ENCODE measurements around the gene CTNNBL1. TPM values are rescaled to one million over a fixed set of nuclear protein-coding genes. Genes with fewer than 3 reads are reported as not detected.

The CTNNBL1 gene
- total RNA-seq, 1 donor from 2014 or later = 31.3 TPM

DNA sequence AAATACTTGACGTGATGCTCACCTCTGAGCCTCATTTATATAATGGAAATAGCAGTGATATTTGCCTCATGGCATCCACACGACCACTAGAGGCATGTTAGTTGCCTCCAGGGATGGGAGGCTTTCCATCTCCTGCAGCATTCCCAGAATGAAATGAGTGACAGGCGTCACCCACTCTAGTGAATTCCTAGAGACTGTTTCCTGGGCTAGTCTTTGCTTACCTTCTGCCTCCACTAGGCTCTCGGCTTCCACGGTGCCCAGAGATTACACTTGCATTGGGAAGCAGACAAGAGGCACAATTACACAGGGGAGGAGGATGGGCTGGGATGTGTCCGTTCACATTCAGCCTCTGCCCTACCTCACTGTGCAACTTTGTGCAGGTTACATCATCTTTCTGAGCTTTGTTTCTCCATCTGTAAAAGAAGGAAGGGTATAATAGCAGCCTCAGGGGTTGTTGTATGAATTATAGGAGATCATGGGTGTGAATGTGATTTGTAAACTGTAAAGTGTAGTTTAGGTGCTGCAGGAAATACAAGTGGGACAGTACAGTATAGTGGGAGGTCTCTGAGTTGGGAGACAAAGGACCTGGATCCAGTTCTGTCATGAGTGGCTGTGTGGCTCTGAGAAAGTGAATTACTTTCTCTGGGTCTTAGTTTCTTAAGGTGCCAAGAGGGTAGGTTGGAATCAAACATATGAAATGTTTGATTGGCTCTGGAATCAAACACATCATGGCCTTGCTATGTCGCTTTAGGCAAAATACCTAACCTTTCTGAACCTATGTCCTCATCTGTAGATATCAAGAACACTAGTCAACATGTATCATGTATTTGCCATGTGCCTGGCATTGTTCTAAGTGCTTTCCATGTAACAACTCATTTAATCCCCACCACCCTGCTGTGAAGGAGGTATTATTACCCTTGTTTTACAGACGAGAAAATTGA is 205.5 kb downstream of the CTNNBL1 start:
- Histone ChIP-seq H3K27me3 (ENCODE audit: control insufficient read depth in 3 of 3, insufficient read depth in 3 of 3, low read length in 3 of 3) (peaks cover 33 to 39% (median 33%) of the 10 kb centered on the region in 3 donors), H3K27ac (ENCODE audit: low read depth, low read length) (no peak overlapping the region), H3K4me1 (ENCODE audit: control insufficient read depth in 3 of 3, insufficient read depth in 3 of 3, low read length in 3 of 3) (peaks cover 0 to 23% (median 0%) of the 10 kb centered on the region in 3 donors)

DNA sequence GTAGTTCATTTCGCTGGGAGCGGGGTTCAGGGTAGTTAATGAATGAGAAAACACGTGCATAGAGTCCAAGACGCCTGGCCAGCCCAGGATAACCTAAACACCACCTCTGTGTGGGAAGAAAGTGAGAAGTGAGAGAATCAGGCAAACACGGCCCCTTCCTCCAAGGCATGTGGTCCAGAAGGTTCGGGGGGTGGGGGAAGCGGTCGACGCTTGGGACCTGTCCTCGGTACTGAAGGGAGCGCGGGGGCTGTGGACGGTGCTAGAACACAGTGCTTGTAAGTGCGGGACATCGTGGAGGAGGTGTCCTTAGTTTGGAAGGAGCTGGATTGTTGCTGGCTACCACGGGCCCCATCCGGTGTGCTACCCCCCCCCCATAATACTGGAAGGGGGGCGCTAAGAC is 207.4 kb downstream of the CTNNBL1 start:
- peaks cover 0 to 23% (median 0%) of the 10 kb centered on the region in 3 donors for H3K4me1 ChIP-seq (ENCODE audit: control insufficient read depth in 3 of 3, insufficient read depth in 3 of 3, low read length in 3 of 3)
- H3K27ac ChIP-seq (ENCODE audit: low read depth, low read length) = no peak overlapping the region
- H3K9ac ChIP-seq (ENCODE audit: low read depth in 1 of 3, low read length in 3 of 3) = no peak overlapping the region
- H3K4me3 ChIP-seq (ENCODE audit: low read length in 3 of 3) = no peak overlapping the region
- H3K27me3 ChIP-seq (ENCODE audit: control insufficient read depth in 3 of 3, insufficient read depth in 3 of 3, low read length in 3 of 3) = peaks cover 45 to 50% (median 46%) of the 10 kb centered on the region in 3 donors
- H3K36me3 ChIP-seq (ENCODE audit: control insufficient read depth in 3 of 3, insufficient read depth in 3 of 3, low read length in 3 of 3) = no peaks in the 10 kb centered on the region
- H3K9me3 ChIP-seq (ENCODE audit: control insufficient read depth in 3 of 3, low read length in 3 of 3) = no peaks in the 10 kb centered on the region

More for the DNA sequence above, 205.5 kb downstream of the CTNNBL1 start:
- H3K9ac ChIP-seq (ENCODE audit: low read depth in 1 of 3, low read length in 3 of 3) = no peak overlapping the region
- no peaks in the 10 kb centered on the region for H3K9me3 ChIP-seq (ENCODE audit: control insufficient read depth in 3 of 3, low read length in 3 of 3)
- H3K36me3 ChIP-seq (ENCODE audit: control insufficient read depth in 3 of 3, insufficient read depth in 3 of 3, low read length in 3 of 3) = no peaks in the 10 kb centered on the region
- H3K4me3 ChIP-seq (ENCODE audit: low read length in 3 of 3) = no peak overlapping the region

DNA sequence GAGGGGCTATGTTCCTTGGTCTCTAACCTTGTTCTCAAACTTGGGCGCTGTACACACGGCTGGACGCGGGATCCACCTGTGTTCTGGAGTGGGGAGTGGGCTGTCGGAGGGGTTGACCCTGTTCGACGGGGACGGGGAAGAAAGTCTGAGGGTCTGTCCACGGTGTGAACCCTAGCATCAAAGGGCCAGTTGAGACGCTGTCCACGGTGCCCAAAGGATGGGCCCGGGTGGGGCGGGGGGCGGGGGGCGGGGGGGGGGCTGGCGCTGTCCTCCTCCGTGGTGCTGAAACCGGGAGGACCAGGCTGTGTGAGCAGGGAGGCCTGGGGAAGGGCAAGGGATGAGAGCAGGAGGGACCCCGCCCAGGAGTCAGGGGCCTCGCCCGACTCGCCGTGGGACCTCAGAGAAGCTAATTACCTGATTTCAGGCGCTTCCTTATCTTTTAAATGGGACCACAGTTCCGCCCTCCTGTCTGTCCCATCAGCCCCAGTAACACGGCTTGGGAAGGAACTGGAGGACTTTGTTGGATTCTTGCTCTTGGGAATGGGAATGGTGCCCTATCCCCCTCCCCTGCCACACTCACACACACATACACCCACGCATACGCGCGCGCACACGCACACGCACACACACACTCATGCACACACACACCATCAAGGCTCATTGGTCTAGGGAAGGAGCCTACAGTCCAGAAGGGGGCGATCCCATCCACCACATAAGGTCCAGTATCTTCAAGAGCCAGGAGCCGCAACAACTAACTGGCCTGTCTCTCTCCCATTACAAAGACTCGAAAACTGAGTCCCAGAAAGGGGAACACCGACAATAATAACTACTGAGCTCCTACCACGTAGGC is 208.0 kb downstream of the CTNNBL1 start:
- Histone ChIP-seq H3K9ac (ENCODE audit: low read depth in 1 of 3, low read length in 3 of 3) (no peak overlapping the region), H3K27me3 (ENCODE audit: control insufficient read depth in 3 of 3, insufficient read depth in 3 of 3, low read length in 3 of 3) (peaks cover 46 to 56% (median 51%) of the 10 kb centered on the region in 3 donors), H3K27ac (ENCODE audit: low read depth, low read length) (no peak overlapping the region), H3K4me1 (ENCODE audit: control insufficient read depth in 3 of 3, insufficient read depth in 3 of 3, low read length in 3 of 3) (peaks cover 0 to 23% (median 0%) of the 10 kb centered on the region in 3 donors), H3K36me3 (ENCODE audit: control insufficient read depth in 3 of 3, insufficient read depth in 3 of 3, low read length in 3 of 3) (no peaks in the 10 kb centered on the region), H3K4me3 (ENCODE audit: low read length in 3 of 3) (no peak overlapping the region), H3K9me3 (ENCODE audit: control insufficient read depth in 3 of 3, low read length in 3 of 3) (no peaks in the 10 kb centered on the region)

DNA sequence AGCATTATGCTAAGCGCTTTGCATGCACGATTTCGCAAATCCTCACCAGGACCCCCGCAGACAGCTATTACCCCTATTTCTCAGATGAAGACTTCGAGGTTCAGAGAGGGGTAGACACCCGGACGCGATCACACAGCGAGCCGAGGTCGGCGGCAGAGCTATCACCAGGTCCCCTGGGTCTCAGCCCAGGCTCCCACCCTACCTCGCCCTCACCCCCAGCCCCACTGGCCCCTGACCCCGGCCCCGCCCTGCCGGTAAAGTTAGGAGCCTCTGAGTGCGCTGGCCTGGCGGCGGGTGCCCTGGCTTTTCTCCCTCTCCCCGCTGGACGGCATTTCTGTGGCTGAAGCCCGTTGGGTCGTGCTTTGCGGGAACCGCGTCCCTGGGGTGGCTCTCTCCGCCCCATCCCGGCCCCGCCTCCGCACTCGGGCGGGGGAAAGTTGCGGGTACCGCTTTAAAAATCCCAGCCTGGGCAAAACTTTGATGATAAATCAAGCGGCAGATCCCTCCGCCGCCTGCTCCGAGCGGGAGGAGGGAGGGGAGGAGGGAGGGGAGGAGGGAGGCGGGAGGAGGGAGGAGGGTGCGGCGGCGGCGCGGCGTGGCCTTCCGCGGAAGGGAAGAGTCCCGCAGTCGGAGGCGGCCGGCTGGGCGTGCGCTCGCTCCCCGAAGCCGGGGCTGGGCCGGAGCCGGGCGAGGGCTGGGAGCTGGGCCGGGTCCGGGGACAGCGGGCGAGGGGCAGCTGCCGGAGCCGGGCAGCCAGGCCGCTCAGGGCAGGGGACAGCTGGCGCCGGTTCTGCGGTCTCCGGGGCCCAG is 208.9 kb downstream of the CTNNBL1 start, which contains the start of gene VSTM2L:
TSS of gene VSTM2L (plus strand) at position 624 of the 810 bp plus-strand sequence. CDS start 224 bp downstream, outside the sequence.
- no peak within 1 kb of the TSS for H3K4me3 ChIP-seq (ENCODE audit: low read length in 3 of 3)
- H3K27ac ChIP-seq (ENCODE audit: low read depth, low read length) = no peak within 1 kb of the TSS

DNA sequence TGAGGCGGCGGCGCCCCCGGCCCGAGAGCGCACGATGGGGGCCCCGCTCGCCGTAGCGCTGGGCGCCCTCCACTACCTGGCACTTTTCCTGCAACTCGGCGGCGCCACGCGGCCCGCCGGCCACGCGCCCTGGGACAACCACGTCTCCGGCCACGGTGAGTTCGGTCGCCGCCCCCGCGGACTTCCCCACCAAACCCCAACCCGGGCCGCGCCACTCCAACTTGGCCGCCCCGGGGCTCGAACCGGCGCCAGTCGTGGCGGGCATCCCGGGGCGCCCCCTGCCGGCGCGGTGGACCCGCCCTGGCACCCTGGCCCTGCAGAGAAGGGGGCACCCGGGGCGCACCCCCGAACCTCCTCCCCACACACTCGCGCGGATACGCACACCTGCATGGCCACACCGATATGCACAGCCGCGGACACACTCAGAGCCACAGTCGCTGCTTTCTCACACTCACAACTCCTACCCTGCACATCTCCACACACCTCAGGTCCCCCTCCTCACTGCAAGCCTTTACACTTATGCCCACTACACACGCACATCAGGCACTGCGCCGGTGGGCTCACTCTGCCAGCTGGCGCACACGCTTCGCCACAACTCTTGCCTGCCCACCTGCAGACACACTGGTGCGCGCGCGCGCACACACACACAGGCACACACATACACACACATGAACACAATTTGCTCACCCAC is 209.6 kb downstream of the CTNNBL1 start:
- Histone ChIP-seq H3K4me3 (ENCODE audit: low read length in 3 of 3) (no peak overlapping the region), H3K9me3 (ENCODE audit: control insufficient read depth in 3 of 3, low read length in 3 of 3) (no peaks in the 10 kb centered on the region), H3K27me3 (ENCODE audit: control insufficient read depth in 3 of 3, insufficient read depth in 3 of 3, low read length in 3 of 3) (peaks cover 46 to 63% (median 51%) of the 10 kb centered on the region in 3 donors), H3K36me3 (ENCODE audit: control insufficient read depth in 3 of 3, insufficient read depth in 3 of 3, low read length in 3 of 3) (no peaks in the 10 kb centered on the region), H3K9ac (ENCODE audit: low read depth in 1 of 3, low read length in 3 of 3) (no peak overlapping the region), H3K27ac (ENCODE audit: low read depth, low read length) (no peak overlapping the region), H3K4me1 (ENCODE audit: control insufficient read depth in 3 of 3, insufficient read depth in 3 of 3, low read length in 3 of 3) (peaks cover 0 to 20% (median 0%) of the 10 kb centered on the region in 3 donors)

More for the DNA sequence above, 208.9 kb downstream of the CTNNBL1 start, which contains the start of gene VSTM2L:
- Histone ChIP-seq H3K27me3 (ENCODE audit: control insufficient read depth in 3 of 3, insufficient read depth in 3 of 3, low read length in 3 of 3) (peaks cover 46 to 56% (median 51%) of the 10 kb centered on the region in 3 donors), H3K36me3 (ENCODE audit: control insufficient read depth in 3 of 3, insufficient read depth in 3 of 3, low read length in 3 of 3) (no peaks in the 10 kb centered on the region), H3K9ac (ENCODE audit: low read depth in 1 of 3, low read length in 3 of 3) (no peak within 1 kb of the TSS), H3K9me3 (ENCODE audit: control insufficient read depth in 3 of 3, low read length in 3 of 3) (no peaks in the 10 kb centered on the region), H3K4me1 (ENCODE audit: control insufficient read depth in 3 of 3, insufficient read depth in 3 of 3, low read length in 3 of 3) (peaks cover 0 to 23% (median 0%) of the 10 kb centered on the region in 3 donors)

DNA sequence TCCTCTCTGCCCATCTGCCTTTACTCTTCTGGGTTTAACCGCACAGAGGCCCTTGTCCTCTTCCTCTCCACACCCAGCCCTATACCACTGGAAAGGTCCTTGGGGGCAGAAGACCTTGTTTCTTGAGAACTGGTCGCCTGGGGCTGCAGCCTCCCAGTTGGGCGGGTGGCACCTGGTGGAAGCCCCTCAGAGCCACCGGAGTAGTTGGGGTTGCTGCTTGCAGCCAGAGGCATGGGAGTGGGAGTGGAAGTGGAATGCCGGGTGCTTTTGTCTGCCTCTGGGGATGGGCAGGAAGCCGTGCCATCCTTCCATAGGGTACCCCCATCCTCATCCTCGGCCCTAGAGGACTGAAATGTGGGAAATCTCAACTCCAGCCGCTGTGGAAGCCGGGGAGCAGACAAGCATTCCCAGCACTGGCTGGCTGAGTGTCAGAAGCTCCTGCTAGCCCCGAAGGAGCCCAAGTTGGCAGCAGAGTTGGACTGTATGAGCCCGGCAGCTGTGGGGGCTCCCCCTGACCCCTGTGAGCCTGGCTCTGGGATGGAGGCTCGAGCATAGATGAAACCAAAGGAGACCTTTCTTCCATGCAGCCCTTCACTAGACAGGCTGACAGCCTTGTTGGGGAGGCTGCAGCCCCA is 210.3 kb downstream of the CTNNBL1 start:
- Histone ChIP-seq H3K4me3 (ENCODE audit: low read length in 3 of 3) (no peak overlapping the region), H3K9me3 (ENCODE audit: control insufficient read depth in 3 of 3, low read length in 3 of 3) (no peaks in the 10 kb centered on the region), H3K9ac (ENCODE audit: low read depth in 1 of 3, low read length in 3 of 3) (no peak overlapping the region), H3K27me3 (ENCODE audit: control insufficient read depth in 3 of 3, insufficient read depth in 3 of 3, low read length in 3 of 3) (peaks cover 46 to 69% (median 55%) of the 10 kb centered on the region in 3 donors), H3K4me1 (ENCODE audit: control insufficient read depth in 3 of 3, insufficient read depth in 3 of 3, low read length in 3 of 3) (peaks cover 0 to 13% (median 0%) of the 10 kb centered on the region in 3 donors), H3K36me3 (ENCODE audit: control insufficient read depth in 3 of 3, insufficient read depth in 3 of 3, low read length in 3 of 3) (no peaks in the 10 kb centered on the region), H3K27ac (ENCODE audit: low read depth, low read length) (no peak overlapping the region)

DNA sequence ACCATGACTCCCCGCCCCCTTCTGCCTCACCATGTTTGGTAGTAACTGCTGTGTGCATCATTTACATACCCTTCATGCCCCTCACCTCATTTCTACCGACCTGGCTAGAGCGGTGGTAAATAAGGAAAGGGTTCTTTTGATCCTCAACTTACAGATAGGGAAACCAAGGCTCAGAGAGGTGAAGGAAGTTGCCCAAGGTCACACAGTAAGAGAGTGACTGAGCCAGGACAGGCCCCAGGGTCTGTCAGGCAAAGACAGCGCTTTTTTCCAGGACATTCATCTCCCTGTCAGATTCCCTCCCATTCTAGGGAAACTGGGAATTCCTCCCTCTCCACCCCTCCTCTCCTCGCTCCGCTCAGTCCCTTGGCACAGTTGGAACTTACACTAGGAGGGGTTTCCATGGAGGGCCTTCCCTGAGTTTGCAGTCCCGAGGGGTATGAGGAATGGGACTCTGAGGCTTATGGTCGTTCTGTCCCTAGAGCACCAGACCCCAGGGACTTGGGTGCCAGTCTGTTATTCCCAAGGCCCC is 211.1 kb downstream of the CTNNBL1 start:
- peaks cover 50 to 75% (median 61%) of the 10 kb centered on the region in 3 donors for H3K27me3 ChIP-seq (ENCODE audit: control insufficient read depth in 3 of 3, insufficient read depth in 3 of 3, low read length in 3 of 3)
- no peak overlapping the region for H3K4me3 ChIP-seq (ENCODE audit: low read length in 3 of 3)
- no peak overlapping the region for H3K9ac ChIP-seq (ENCODE audit: low read depth in 1 of 3, low read length in 3 of 3)
- peaks cover 0 to 6% (median 0%) of the 10 kb centered on the region in 3 donors for H3K4me1 ChIP-seq (ENCODE audit: control insufficient read depth in 3 of 3, insufficient read depth in 3 of 3, low read length in 3 of 3)
- H3K9me3 ChIP-seq (ENCODE audit: control insufficient read depth in 3 of 3, low read length in 3 of 3) = no peaks in the 10 kb centered on the region
- no peaks in the 10 kb centered on the region for H3K36me3 ChIP-seq (ENCODE audit: control insufficient read depth in 3 of 3, insufficient read depth in 3 of 3, low read length in 3 of 3)
- H3K27ac ChIP-seq (ENCODE audit: low read depth, low read length) = no peak overlapping the region

DNA sequence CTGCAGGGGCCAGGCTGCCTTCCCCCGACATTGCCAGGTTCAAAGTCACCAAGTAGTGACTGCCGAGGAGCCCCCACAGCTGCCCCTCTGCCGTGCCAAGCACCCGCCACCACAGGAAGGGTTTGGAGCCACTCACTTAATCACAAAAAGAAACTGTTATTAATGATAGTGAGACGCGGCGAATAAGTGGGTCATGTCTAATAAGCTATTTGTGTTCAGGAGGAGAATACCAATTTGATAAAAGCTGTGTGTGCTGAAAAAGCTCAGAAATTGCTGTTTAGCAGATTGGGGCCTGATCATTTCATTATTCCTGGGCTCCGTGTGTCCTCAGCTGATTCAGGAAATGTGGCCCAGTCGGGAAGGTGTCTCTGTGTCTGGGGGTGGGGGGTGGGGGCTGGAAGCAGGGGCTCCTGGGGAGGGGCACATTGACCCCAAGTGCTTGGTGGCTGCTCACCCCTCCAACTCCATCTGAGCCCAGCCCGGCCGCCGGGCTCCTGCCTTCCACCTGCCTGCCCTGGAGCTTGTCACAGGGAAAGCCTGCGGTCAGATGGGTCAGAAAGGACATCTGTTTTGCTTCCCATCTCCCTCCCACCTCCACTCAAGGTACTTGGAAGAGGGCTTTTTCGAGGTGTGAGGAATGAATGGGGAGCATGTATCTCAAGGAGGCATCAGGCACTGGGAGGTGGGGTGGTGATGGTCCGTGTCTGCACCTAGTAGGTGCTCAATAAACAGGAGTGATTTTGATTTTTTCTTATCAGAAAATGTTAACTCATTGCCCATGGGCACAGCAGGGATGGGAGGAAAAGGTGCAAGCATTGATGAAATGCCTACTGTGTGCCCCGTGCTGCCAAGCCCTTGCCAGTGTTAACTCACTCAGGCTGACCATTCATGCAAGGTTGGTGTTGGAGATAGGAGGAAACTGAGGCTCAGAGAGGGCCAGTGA is 212.1 kb downstream of the CTNNBL1 start:
- Histone ChIP-seq H3K9ac (ENCODE audit: low read depth in 1 of 3, low read length in 3 of 3) (no peak overlapping the region), H3K4me1 (ENCODE audit: control insufficient read depth in 3 of 3, insufficient read depth in 3 of 3, low read length in 3 of 3) (peaks cover 0 to 6% (median 0%) of the 10 kb centered on the region in 3 donors), H3K36me3 (ENCODE audit: control insufficient read depth in 3 of 3, insufficient read depth in 3 of 3, low read length in 3 of 3) (no peaks in the 10 kb centered on the region), H3K9me3 (ENCODE audit: control insufficient read depth in 3 of 3, low read length in 3 of 3) (no peaks in the 10 kb centered on the region), H3K27ac (ENCODE audit: low read depth, low read length) (no peak overlapping the region), H3K27me3 (ENCODE audit: control insufficient read depth in 3 of 3, insufficient read depth in 3 of 3, low read length in 3 of 3) (peaks cover 48 to 74% (median 58%) of the 10 kb centered on the region in 3 donors), H3K4me3 (ENCODE audit: low read length in 3 of 3) (no peak overlapping the region)
